Activated naive CD4-positive, alpha-beta T cell treated with anti-CD3 and anti-CD28 coated beads, Interleukin-2, amount 50 U/mL, for 72 hours (primary cell): ENCODE results near the gene SEL1L3. TPM values are rescaled to one million over a fixed set of nuclear protein-coding genes. Genes with fewer than 3 reads are reported as not detected.

ENCODE experiments used
- ATAC-seq, 2 donors: fragments of 150-1000 bp; cut with Tn5 transposase; 2 replicates each; pipeline ENCODE4 v1.10.0; 2021; ENCODE audit warnings: mild to moderate bottlenecking in 2 of 2, moderate library complexity in 2 of 2
- DNase-seq, 2 donors: peaks; one replicate each; pipeline ENCODE4 v3.0.0; 2021 to 2022; ENCODE audit warnings: low spot score in 2 of 2
- H3K27ac Mint-ChIP-seq, 2 donors: one replicate each; pipeline ENCODE4 v1.8.0; 2022; ENCODE audit warnings: mild to moderate bottlenecking in 2 of 2, mixed read lengths in 2 of 2
- H3K36me3 Mint-ChIP-seq, 2 donors: one replicate each; pipeline ENCODE4 v1.8.0; 2022; ENCODE audit warnings: mixed read lengths in 2 of 2
- H3K9me3 Mint-ChIP-seq, 2 donors: one replicate each; pipeline ENCODE4 v1.8.0; 2022; ENCODE audit warnings: mixed read lengths in 2 of 2
- total RNA-seq, 2 donors: library from RNA; stranded (reverse); gene quantifications; one replicate each; pipeline ENCODE4 v1.2.3, GENCODE V29; 2022

SEL1L3 gene
- total RNA-seq, 2 donors from 2014 or later: 32.8 to 44.3 TPM

- DNase-seq (no peak), ATAC-seq (no peak)
- Mint-ChIP-seq H3K9me3 (no peaks in the 10 kb centered on the region), H3K27ac (no peak overlapping the region), H3K36me3 (peaks cover 9 to 16% of the 10 kb centered on the region in 2 donors)
Measured at GRCh38 chr4:25816591-25817058, 46.2 kb downstream of the SEL1L3 start.

- no peak for DNase-seq
- ATAC-seq: no peak
- no peaks in the 10 kb centered on the region for H3K9me3 Mint-ChIP-seq
- H3K27ac Mint-ChIP-seq: no peak overlapping the region
- peaks cover 15 to 16% of the 10 kb centered on the region in 2 donors for H3K36me3 Mint-ChIP-seq
Measured at GRCh38 chr4:25815586-25815985, 47.2 kb downstream of the SEL1L3 start.

GRCh38 chr4:25814301-25815136, 48.3 kb downstream of the SEL1L3 start:
- ATAC-seq (no peak), DNase-seq (no peak)
- Mint-ChIP-seq H3K9me3 (no peaks in the 10 kb centered on the region), H3K36me3 (peaks cover 7% of the 10 kb centered on the region in 2 donors), H3K27ac (no peak overlapping the region)

- H3K36me3 Mint-ChIP-seq: peaks cover 6 to 7% of the 10 kb centered on the region in 2 donors
- DNase-seq: no peak
- H3K27ac Mint-ChIP-seq: no peak overlapping the region
- no peaks in the 10 kb centered on the region for H3K9me3 Mint-ChIP-seq
- no peak for ATAC-seq
Measured at GRCh38 chr4:25813448-25814106, 49.2 kb downstream of the SEL1L3 start.

- Mint-ChIP-seq H3K27ac (no peak overlapping the region), H3K36me3 (peaks cover 6 to 14% of the 10 kb centered on the region in 2 donors)
- no peak for ATAC-seq
Measured at GRCh38 chr4:25811841-25812240, 50.9 kb downstream of the SEL1L3 start.

DNA sequence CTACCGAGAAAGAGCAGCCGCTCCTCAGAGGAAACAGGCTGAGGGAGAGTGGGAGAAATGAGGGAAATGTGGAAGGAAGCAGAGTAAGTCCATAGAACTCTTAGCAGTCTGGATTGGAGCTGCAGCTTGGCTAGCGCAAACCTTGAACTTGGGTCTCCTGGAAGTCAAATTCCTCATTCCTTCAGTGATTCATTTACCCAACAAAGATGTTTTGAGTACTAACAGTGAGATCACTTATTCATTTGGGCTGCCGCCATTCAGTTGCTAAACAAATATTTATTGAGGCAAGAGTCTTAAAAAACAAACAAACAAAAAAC, 51.5 kb downstream of the SEL1L3 start:
- no peak for ATAC-seq
- no peak for DNase-seq
- Mint-ChIP-seq H3K9me3 (no peaks in the 10 kb centered on the region), H3K36me3 (peaks cover 6 to 10% of the 10 kb centered on the region in 2 donors), H3K27ac (no peak overlapping the region)

More at GRCh38 chr4:25811841-25812240, 50.9 kb downstream of the SEL1L3 start:
- H3K9me3 Mint-ChIP-seq: no peaks in the 10 kb centered on the region
- no peak for DNase-seq

DNA sequence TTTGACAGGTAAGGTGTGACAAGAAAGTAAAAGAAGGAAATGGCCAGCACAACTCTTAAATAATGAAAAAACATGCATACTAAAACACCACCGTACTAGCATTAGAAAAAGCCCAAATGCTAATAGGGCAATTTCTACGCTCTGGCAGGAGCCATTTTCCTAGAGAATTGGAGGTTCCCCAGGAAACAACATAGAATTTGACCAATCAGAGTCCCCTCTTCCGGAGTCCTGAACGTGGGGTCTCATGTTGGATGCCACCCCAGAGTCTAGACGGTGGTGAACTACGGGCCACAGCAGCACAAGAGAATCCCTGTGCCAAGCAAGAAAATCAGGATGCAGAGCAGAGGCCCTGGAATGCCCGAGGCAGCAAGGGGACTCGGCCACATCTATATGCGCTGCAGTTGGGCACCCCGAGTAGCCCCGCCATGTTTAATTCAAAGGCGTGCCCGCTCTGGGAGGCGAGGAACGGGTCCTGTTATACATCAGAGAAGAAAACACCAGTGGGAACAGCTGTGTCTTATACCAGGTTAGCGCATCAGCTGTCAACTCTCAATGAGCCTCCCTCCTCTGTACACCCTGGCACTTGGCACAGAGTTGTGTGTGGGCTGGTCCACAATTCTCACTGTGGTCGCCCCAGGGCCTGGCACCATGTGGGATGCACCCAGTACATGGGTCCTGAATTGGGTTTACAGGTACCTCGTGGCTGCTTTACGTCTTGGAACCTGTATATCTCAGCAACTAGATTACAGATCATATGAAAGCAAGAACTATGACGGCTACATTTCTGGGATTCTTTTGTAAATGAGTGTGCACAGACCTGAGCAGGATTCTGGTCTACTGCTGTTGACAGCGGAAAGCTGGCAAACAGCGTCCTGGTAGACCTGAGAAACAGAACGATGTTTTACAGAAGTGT, 52.1 kb downstream of the SEL1L3 start:
- H3K9me3 Mint-ChIP-seq: no peaks in the 10 kb centered on the region
- peak overlapping the region in 1 of 2 donors; percentile 77 for H3K27ac Mint-ChIP-seq
- ATAC-seq: no peak
- no peak for DNase-seq
- peaks cover 6 to 8% of the 10 kb centered on the region in 2 donors for H3K36me3 Mint-ChIP-seq

DNA sequence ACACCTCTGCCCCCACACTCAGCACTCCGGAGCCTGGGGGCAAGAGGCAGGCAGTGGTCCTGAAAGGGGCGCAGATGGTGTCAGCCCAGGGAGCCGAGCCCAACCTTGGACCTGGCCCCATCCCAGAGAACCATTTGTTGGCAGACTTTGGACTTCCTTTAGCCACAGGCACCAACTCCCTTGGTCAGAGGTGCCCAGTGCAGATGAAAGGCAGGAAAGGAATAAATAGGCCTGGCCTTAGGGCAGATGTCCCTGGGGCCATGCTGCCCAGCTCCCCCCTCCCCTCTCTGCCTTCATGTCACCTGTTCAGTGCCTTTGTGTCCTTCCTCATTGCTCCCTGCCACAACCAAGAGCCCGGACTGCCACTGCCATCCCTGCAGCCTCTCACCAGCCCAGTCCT, 52.8 kb downstream of the SEL1L3 start:
- peak overlapping the region in 1 of 2 donors; percentile 77 for H3K27ac Mint-ChIP-seq
- no peaks in the 10 kb centered on the region for H3K9me3 Mint-ChIP-seq
- H3K36me3 Mint-ChIP-seq: peaks cover 6 to 8% of the 10 kb centered on the region in 2 donors
- ATAC-seq: no peak
- DNase-seq: no peak

DNA sequence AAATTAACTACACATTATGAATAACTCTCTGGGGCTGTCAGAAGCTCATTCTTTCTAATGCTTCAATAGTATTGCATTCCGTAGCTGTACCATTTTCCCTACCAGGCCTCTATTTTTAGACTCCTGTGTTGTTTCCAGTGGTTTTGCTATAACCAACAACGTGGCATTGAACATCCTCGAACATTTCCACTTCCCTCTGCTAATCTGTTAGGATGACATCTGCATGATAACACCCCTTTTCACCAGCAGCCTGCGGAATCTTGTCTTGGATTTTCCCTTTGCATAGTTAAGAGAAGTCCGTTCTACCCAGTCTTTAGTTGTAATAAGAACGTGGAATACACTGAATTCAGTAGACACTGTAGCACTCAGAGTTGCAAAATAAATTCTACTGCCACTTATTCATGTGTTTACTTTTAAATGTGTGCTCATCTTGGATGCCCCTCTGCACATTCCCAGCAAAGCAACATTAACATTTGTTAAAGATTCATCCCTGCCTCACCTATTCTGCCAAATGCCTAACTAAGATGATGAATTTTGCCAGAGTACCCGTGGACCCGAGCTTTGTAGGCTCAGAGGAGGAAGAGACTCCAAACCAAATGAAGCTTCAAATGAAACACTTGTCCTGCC, 55.6 kb downstream of the SEL1L3 start:
- peak overlapping the region in 1 of 2 donors; percentile 40 for H3K27ac Mint-ChIP-seq
- H3K9me3 Mint-ChIP-seq: no peaks in the 10 kb centered on the region
- H3K36me3 Mint-ChIP-seq: peaks cover 13 to 16% of the 10 kb centered on the region in 2 donors
- ATAC-seq (no peak), DNase-seq (no peak)

- no peaks in the 10 kb centered on the region for H3K9me3 Mint-ChIP-seq
- DNase-seq (no peak), ATAC-seq (no peak)
- no peak overlapping the region for H3K27ac Mint-ChIP-seq
- H3K36me3 Mint-ChIP-seq: peaks cover 7 to 16% of the 10 kb centered on the region in 2 donors
Measured at GRCh38 chr4:25805255-25805860, 57.4 kb downstream of the SEL1L3 start.

GRCh38 chr4:25803720-25804225, 59.0 kb downstream of the SEL1L3 start:
- no peak overlapping the region for H3K27ac Mint-ChIP-seq
- H3K9me3 Mint-ChIP-seq: no peaks in the 10 kb centered on the region
- DNase-seq (no peak), ATAC-seq (no peak)
- H3K36me3 Mint-ChIP-seq: peaks cover 7 to 25% of the 10 kb centered on the region in 2 donors

GRCh38 chr4:25801594-25801993, 61.2 kb downstream of the SEL1L3 start:
- ATAC-seq: no peak
- peaks cover 7 to 24% of the 10 kb centered on the region in 2 donors for H3K36me3 Mint-ChIP-seq

DNA sequence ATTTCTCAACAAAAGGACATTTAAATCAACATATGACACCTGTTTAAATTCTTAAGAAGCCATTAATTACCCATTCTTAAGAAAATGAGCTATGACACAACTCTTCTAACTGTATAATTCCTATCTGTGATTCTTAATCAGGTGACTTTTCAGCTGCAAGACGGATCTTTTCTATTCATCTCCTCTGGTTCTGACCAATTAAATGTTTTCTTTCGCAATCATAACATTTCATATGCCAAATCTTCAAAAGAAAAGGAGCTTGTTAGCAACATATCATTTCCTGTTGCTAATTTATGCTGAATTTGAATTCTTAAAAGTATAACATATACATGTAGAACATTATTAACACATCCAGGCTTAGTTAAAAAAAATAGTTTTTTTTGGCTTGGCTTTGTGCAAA, 62.5 kb downstream of the SEL1L3 start:
- no peak for DNase-seq
- Mint-ChIP-seq H3K9me3 (no peaks in the 10 kb centered on the region), H3K36me3 (peaks cover 17 to 34% of the 10 kb centered on the region in 2 donors), H3K27ac (no peak overlapping the region)
- no peak for ATAC-seq

More at GRCh38 chr4:25801594-25801993, 61.2 kb downstream of the SEL1L3 start:
- Mint-ChIP-seq H3K9me3 (no peaks in the 10 kb centered on the region), H3K27ac (no peak overlapping the region)
- no peak for DNase-seq

DNA sequence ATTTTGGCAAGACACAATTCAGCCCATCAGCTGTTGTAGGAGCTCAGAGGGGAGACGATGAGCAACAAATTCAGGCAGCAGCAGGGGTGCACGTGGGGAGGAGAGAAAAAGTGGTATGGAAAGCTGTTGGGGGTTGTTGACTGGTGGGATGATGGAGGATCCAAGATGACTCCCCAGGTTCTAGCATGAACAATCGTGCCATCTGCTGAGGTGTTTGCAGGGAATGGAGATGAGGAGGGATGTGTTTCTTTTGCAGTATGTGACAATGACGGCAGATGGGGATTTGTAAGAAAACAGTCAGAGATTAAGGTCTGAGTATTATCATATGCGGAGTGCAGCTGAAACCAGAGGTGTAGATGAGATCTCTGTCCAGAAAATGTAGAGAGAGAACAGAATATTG, 63.3 kb downstream of the SEL1L3 start:
- Mint-ChIP-seq H3K27ac (no peak overlapping the region), H3K36me3 (peaks cover 24 to 38% of the 10 kb centered on the region in 2 donors), H3K9me3 (no peaks in the 10 kb centered on the region)
- ATAC-seq (no peak), DNase-seq (no peak)

GRCh38 chr4:25797136-25797535, 65.7 kb downstream of the SEL1L3 start:
- Mint-ChIP-seq H3K27ac (peak overlapping the region; percentile 19 to 29), H3K9me3 (no peaks in the 10 kb centered on the region), H3K36me3 (peaks cover 27 to 35% of the 10 kb centered on the region in 2 donors)
- DNase-seq: no peak
- ATAC-seq: no peak
